Activated naive CD8-positive, alpha-beta T cell treated with anti-CD3 and anti-CD28 coated beads for 36 hours (primary cell): ENCODE data around the gene SLC17A8. TPM values are rescaled to one million over a fixed set of nuclear protein-coding genes. Genes with fewer than 3 reads are reported as not detected.

Experiments used
- DNase-seq: peaks from one replicate; pipeline ENCODE4 v3.0.0; 2021
- H3K27ac Mint-ChIP-seq: one replicate; pipeline ENCODE4 v1.8.0; 2022; ENCODE audit warnings: mild to moderate bottlenecking, moderate library complexity, mixed read lengths
- H3K27me3 Mint-ChIP-seq: one replicate; pipeline ENCODE4 v1.8.0; 2022; ENCODE audit warnings: mild to moderate bottlenecking, mixed read lengths
- H3K36me3 Mint-ChIP-seq: one replicate; pipeline ENCODE4 v1.8.0; 2021; ENCODE audit warnings: mild to moderate bottlenecking, mixed read lengths
- H3K4me1 Mint-ChIP-seq: one replicate; pipeline ENCODE4 v1.8.0; 2021; ENCODE audit warnings: mixed read lengths
- H3K4me3 Mint-ChIP-seq: one replicate; pipeline ENCODE4 v1.8.0; 2022; ENCODE audit warnings: mild to moderate bottlenecking, moderate library complexity, mixed read lengths
- H3K9me3 Mint-ChIP-seq: one replicate; pipeline ENCODE4 v1.8.0; 2022; ENCODE audit warnings: mixed read lengths
- total RNA-seq, 2 experiments: library from RNA; stranded (reverse); gene quantifications; one replicate each; pipeline ENCODE4 v1.2.3, GENCODE V29; 2021

The SLC17A8 gene
- total RNA-seq, 2 experiments from 2014 or later: not detected

DNA sequence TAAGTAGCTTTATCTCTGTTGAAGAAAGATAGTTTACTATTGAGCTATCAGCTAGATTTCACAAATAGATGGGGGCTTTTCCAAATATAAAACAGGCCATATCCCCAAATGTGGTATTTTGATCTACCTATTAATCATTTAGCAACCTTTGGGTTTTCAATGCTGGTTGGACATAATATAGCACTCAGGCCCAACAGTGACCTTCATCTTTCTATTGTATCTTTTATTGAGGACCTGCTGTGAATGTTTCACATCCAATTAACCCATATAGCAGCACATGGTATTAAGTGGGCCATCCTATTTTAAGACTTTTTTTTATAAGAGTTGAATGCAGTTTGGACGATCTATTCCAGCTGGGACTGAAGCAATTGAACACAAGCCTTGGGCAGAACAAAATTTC lies 106.8 kb downstream of the SLC17A8 start:
- no peaks in the 10 kb centered on the region for H3K36me3 Mint-ChIP-seq
- H3K27ac Mint-ChIP-seq: no peak overlapping the region
- no peaks in the 10 kb centered on the region for H3K4me1 Mint-ChIP-seq
- peaks cover 7% of the 10 kb centered on the region for H3K27me3 Mint-ChIP-seq
- no peak overlapping the region for H3K4me3 Mint-ChIP-seq
- no peak for DNase-seq
- no peaks in the 10 kb centered on the region for H3K9me3 Mint-ChIP-seq

DNA sequence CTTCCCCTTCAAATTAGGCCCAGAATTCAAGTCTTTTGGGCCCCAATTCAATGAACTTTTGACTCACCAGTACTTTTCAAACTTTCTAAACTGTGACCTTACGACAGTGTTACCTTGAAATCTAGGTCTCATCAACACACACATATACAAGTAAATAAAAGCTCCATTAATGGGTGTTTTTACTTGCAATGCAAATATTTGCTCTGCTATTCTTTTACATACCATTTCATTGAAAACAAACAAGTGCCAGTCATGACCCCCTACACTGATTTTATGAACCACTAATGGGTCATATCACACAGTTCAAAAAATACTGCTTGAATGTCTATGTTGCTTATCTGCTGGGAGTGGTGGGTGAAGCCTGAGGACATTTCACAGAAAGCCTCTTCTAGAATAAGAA lies 107.7 kb downstream of the SLC17A8 start:
- no peaks in the 10 kb centered on the region for H3K4me1 Mint-ChIP-seq
- H3K9me3 Mint-ChIP-seq: no peaks in the 10 kb centered on the region
- no peak overlapping the region for H3K4me3 Mint-ChIP-seq
- no peaks in the 10 kb centered on the region for H3K36me3 Mint-ChIP-seq
- H3K27me3 Mint-ChIP-seq: peaks cover 7% of the 10 kb centered on the region
- DNase-seq: no peak
- no peak overlapping the region for H3K27ac Mint-ChIP-seq

DNA sequence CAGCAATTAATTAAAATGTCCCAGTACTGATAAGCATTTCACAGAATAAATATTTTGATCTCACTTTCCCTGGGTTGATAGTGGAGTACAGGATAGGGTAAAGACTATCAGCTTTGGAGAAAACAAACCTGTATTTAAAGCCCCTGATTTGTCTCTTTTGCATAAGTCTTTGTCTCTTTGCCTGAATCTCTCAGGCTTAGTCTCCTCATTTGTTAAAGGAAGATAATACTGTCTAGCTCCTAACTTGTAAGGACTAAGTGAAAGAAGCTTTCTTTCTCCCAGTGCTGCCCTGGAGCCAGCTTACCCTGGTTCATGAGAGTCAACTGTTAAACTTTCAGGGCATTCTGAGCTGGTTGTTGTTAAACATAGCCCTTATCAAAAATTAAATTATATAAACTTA lies 111.3 kb downstream of the SLC17A8 start:
- Mint-ChIP-seq H3K36me3 (no peaks in the 10 kb centered on the region), H3K9me3 (no peaks in the 10 kb centered on the region), H3K4me1 (no peaks in the 10 kb centered on the region), H3K27ac (no peak overlapping the region), H3K4me3 (no peak overlapping the region), H3K27me3 (no peaks in the 10 kb centered on the region)
- DNase-seq: no peak

Other genes with a start within 250 kb of the SLC17A8 start
- 10 to 100 TPM; 34.1 to 35.3 TPM for gene BLTP3B, start 214.2 kb upstream of the SLC17A8 start, total RNA-seq
- 10 to 100 TPM; 27.1 to 27.9 TPM for gene ACTR6, start 156.3 kb upstream of the SLC17A8 start, total RNA-seq
- 1 to 10 TPM; 2.4 to 2.8 TPM for gene DEPDC4, start 90.0 kb upstream of the SLC17A8 start, total RNA-seq
- gene SCYL2, start 89.9 kb upstream of the SLC17A8 start, total RNA-seq: 10 to 100 TPM; 26.7 to 27.1 TPM
- gene NR1H4, start 116.8 kb downstream of the SLC17A8 start, total RNA-seq: not detected
- 1 to 10 TPM; 1.3 to 1.5 TPM for gene GAS2L3, start 216.6 kb downstream of the SLC17A8 start, total RNA-seq